Uterus (tissue), 2 donors: Measurements from ENCODE around the gene PRIMPOL.

Source experiments
- POLR2A ChIP-seq, 2 donors: fragments of 450-650 bp; IDR thresholded peaks; one replicate each; pipeline ENCODE4 v1.6.1; 2016; ENCODE audit warnings: antibody characterized with exemption in 2 of 2, mild to moderate bottlenecking in 1 of 2, moderate library complexity in 1 of 2
- TF ChIP-seq, protein P1 (sequence below), 4 experiments: fragments of 200-600 bp in 2 of 4; fragments of 450-650 bp in 2 of 4; sonication (generic) in 2 of 4; IDR thresholded peaks; one replicate each; pipeline ENCODE4 v1.5.1; 2016 to 2019; ENCODE audit warnings: antibody characterized with exemption in 4 of 4, mild to moderate bottlenecking in 2 of 4, moderate library complexity in 1 of 4

DNA sequence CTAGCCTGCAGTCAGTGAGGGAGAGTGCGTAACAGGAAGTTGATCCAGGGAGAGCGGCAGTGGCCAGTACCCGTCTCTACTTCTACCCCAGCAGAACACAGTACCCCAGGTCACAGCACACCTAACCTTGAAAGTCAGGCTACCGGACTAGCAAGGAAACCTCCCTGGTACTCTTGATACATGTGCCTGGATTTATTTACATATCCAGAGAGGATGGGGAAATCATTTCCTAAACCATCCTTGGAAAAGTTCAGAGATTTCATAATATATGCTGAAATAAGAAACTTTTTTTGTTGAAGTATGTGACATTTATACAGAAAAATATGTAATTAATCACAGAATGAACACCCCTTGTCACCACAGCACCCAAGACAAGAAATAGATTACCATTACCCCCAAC, 24.5 kb downstream of the PRIMPOL start:
- TF ChIP-seq, protein P1, sequence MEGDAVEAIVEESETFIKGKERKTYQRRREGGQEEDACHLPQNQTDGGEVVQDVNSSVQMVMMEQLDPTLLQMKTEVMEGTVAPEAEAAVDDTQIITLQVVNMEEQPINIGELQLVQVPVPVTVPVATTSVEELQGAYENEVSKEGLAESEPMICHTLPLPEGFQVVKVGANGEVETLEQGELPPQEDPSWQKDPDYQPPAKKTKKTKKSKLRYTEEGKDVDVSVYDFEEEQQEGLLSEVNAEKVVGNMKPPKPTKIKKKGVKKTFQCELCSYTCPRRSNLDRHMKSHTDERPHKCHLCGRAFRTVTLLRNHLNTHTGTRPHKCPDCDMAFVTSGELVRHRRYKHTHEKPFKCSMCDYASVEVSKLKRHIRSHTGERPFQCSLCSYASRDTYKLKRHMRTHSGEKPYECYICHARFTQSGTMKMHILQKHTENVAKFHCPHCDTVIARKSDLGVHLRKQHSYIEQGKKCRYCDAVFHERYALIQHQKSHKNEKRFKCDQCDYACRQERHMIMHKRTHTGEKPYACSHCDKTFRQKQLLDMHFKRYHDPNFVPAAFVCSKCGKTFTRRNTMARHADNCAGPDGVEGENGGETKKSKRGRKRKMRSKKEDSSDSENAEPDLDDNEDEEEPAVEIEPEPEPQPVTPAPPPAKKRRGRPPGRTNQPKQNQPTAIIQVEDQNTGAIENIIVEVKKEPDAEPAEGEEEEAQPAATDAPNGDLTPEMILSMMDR (IDR thresholded peaks at IDR 0.05), result no peak
- TF ChIP-seq POLR2A (IDR thresholded peaks at IDR 0.05), result no peak
